AG04450 (cell line): ENCODE measurements around the gene TMC1. TPM values are rescaled to one million over a fixed set of nuclear protein-coding genes. Genes with fewer than 3 reads are reported as not detected.

Experiments used
- CTCF ChIA-PET: fragments of 300-600, 350-600 bp; formaldehyde crosslinking; extraction: SDS; loops from one replicate; lab custom pipeline; 2022; ENCODE audit warnings: antibody characterized with exemption, inconsistent platforms; lab: Charles Lee
- POLR2A ChIA-PET: fragments of 350-600 bp; formaldehyde crosslinking; extraction: SDS; loops from one replicate; lab custom pipeline; 2021; ENCODE audit warnings: antibody characterized with exemption, inconsistent platforms; lab: Yijun Ruan, JAX
- DNase-seq: peaks from one replicate; pipeline ENCODE4 v3.0.0-alpha.2; 2011; ENCODE audit warnings: low read depth, low spot score
- H3K27ac ChIP-seq: one replicate; pipeline ENCODE4 v1.5.1; 2012; ENCODE audit warnings: low read depth, low read length, control low read depth
- H3K27me3 ChIP-seq: one replicate; pipeline ENCODE4 v1.6.0; 2012; ENCODE audit warnings: low read length; ENCODE audit not compliant: control insufficient read depth, insufficient read depth
- H3K4me3 ChIP-seq: 2 replicates; pipeline ENCODE4 v1.5.1; 2011; ENCODE audit warnings: mild to moderate bottlenecking, low read depth, low read length, control low read depth
- H3K9me3 ChIP-seq: 2 replicates; pipeline ENCODE4 v1.5.1; 2012; ENCODE audit warnings: low read length; ENCODE audit not compliant: control insufficient read depth, insufficient read depth
- CTCF ChIP-seq: IDR thresholded peaks from 2 replicates; pipeline ENCODE4 v1.5.1; 2011; ENCODE audit warnings: low read depth, low read length, control low read depth, inconsistent platforms
- polyA plus RNA-seq: library from polyadenylated mRNA; depleted of rRNA; stranded (reverse); fragments of >200 nt; gene quantifications from 2 replicates; pipeline ENCODE4 v1.2.3, GENCODE V29; 2011

Gene TMC1
- polyA plus RNA-seq, 1 experiment: not detected

GRCh38 chr9:72855321-72855720 lies 333.9 kb downstream of the TMC1 start:
- POLR2A ChIA-PET: no interaction called here

GRCh38 chr9:72855890-72856523 lies 334.6 kb downstream of the TMC1 start:
- Histone ChIP-seq H3K4me3 (no peak overlapping the region), H3K27me3 (no peaks in the 10 kb centered on the region), H3K27ac (no peak overlapping the region), H3K9me3 (no peaks in the 10 kb centered on the region)
- DNase-seq: no peak
- ChIA-PET POLR2A (no interaction called here), CTCF (interaction anchor here (0.6 to 5.0 kb wide), 10 partner anchors 26 to 816 kb away, joined by 3 to 68 read pairs (median 3); no protein-coding TSS in a partner anchor)
- no peak for TF ChIP-seq CTCF

More at GRCh38 chr9:72855321-72855720, 333.9 kb downstream of the TMC1 start:
- no peak for DNase-seq
- TF ChIP-seq CTCF: no peak
- Histone ChIP-seq H3K27ac (no peak overlapping the region), H3K9me3 (no peaks in the 10 kb centered on the region), H3K4me3 (no peak overlapping the region), H3K27me3 (no peaks in the 10 kb centered on the region)
- CTCF ChIA-PET: interaction anchor here (0.6 to 5.0 kb wide), 5 partner anchors 45 to 816 kb away, joined by 3 to 68 read pairs (median 3); no protein-coding TSS in a partner anchor

- peak; percentile 70 for TF ChIP-seq CTCF
- H3K27ac ChIP-seq: no peak overlapping the region
- peak; percentile 16 for DNase-seq
- H3K9me3 ChIP-seq: no peaks in the 10 kb centered on the region
- ChIA-PET POLR2A (no interaction called here), CTCF (interaction anchor here (0.5 to 5.0 kb wide), 39 partner anchors 8 to 1276 kb away, joined by 3 to 68 read pairs (median 4); no protein-coding TSS in a partner anchor)
- H3K27me3 ChIP-seq: no peaks in the 10 kb centered on the region
- no peak overlapping the region for H3K4me3 ChIP-seq
Measured at GRCh38 chr9:72856972-72857623, 335.7 kb downstream of the TMC1 start.

- no peak overlapping the region for H3K4me3 ChIP-seq
- no peaks in the 10 kb centered on the region for H3K9me3 ChIP-seq
- no peak for DNase-seq
- no peak overlapping the region for H3K27ac ChIP-seq
- POLR2A ChIA-PET: no interaction called here
- no peak for TF ChIP-seq CTCF
- H3K27me3 ChIP-seq: no peaks in the 10 kb centered on the region
- CTCF ChIA-PET: interaction anchor here (0.5 to 5.0 kb wide), 37 partner anchors 8 to 1276 kb away, joined by 3 to 68 read pairs (median 4); no protein-coding TSS in a partner anchor
Measured at GRCh38 chr9:72857624-72857996, 336.2 kb downstream of the TMC1 start.
